Ishikawa (cell line): ENCODE data around the gene WNK4.

Experiments
- CEBPB ChIP-seq: IDR thresholded peaks from 2 replicates; pipeline ENCODE4 v1.6.1; 2012
- CREB1 ChIP-seq: IDR thresholded peaks from 2 replicates; pipeline ENCODE4 v1.6.1; 2012; ENCODE audit warnings: low read depth
- EGR1 ChIP-seq: IDR thresholded peaks from 2 replicates; pipeline ENCODE4 v1.6.1; 2012
- EP300 ChIP-seq: IDR thresholded peaks from 2 replicates; pipeline ENCODE4 v1.6.1; 2012; ENCODE audit warnings: borderline replicate concordance
- FOXM1 ChIP-seq: IDR thresholded peaks from 2 replicates; pipeline ENCODE4 v1.6.1; 2012; ENCODE audit warnings: low read depth, borderline replicate concordance
- NFIC ChIP-seq: IDR thresholded peaks from 2 replicates; pipeline ENCODE4 v1.6.1; 2012
- RAD21 ChIP-seq: IDR thresholded peaks from 2 replicates; pipeline ENCODE4 v1.6.1; 2012; ENCODE audit warnings: low read depth
- TAF1 ChIP-seq: IDR thresholded peaks from 2 replicates; pipeline ENCODE4 v1.6.1; 2012; ENCODE audit warnings: low read depth, mild to moderate bottlenecking
- TCF12 ChIP-seq: IDR thresholded peaks from 2 replicates; pipeline ENCODE4 v1.6.1; 2012; ENCODE audit warnings: low read depth
- TEAD4 ChIP-seq: IDR thresholded peaks from 2 replicates; pipeline ENCODE4 v1.6.1; 2012
- YY1 ChIP-seq: IDR thresholded peaks from 2 replicates; pipeline ENCODE4 v1.6.1; 2012; ENCODE audit warnings: low read depth
- ZBTB7A ChIP-seq: IDR thresholded peaks from 2 replicates; pipeline ENCODE4 v1.6.1; 2012; ENCODE audit warnings: low read depth
- TF ChIP-seq, protein P1 (sequence below): IDR thresholded peaks from 2 replicates; pipeline ENCODE4 v1.6.1; 2012; ENCODE audit warnings: low read depth, mild to moderate bottlenecking
- TF ChIP-seq, protein P2 (sequence below): IDR thresholded peaks from 2 replicates; pipeline ENCODE4 v1.6.1; 2012
- TF ChIP-seq, protein P3 (sequence below): IDR thresholded peaks from 2 replicates; pipeline ENCODE4 v1.6.1; 2012

WNK4 gene

DNA sequence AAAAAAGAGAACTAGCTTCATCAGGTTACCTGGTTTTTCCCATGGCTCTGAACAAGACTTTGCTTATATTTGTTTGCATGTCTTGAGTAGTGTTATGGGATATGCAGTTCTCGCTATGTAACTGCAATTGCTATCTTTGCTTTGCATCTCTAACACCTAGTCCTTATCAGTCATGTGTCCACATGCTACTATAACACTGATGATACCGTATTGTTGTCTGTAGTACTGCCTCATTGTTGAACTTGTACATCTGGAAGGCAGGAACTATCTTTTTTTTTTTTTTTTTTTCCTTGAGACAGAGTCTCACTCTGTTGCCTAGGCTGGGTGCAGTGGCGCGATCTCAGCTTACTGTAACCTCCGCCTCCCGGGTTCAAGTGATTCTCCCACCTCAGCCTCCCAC, 55.3 kb downstream of the WNK4 start:
- TF ChIP-seq, protein P1, sequence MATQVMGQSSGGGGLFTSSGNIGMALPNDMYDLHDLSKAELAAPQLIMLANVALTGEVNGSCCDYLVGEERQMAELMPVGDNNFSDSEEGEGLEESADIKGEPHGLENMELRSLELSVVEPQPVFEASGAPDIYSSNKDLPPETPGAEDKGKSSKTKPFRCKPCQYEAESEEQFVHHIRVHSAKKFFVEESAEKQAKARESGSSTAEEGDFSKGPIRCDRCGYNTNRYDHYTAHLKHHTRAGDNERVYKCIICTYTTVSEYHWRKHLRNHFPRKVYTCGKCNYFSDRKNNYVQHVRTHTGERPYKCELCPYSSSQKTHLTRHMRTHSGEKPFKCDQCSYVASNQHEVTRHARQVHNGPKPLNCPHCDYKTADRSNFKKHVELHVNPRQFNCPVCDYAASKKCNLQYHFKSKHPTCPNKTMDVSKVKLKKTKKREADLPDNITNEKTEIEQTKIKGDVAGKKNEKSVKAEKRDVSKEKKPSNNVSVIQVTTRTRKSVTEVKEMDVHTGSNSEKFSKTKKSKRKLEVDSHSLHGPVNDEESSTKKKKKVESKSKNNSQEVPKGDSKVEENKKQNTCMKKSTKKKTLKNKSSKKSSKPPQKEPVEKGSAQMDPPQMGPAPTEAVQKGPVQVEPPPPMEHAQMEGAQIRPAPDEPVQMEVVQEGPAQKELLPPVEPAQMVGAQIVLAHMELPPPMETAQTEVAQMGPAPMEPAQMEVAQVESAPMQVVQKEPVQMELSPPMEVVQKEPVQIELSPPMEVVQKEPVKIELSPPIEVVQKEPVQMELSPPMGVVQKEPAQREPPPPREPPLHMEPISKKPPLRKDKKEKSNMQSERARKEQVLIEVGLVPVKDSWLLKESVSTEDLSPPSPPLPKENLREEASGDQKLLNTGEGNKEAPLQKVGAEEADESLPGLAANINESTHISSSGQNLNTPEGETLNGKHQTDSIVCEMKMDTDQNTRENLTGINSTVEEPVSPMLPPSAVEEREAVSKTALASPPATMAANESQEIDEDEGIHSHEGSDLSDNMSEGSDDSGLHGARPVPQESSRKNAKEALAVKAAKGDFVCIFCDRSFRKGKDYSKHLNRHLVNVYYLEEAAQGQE = no peak
- TF ChIP-seq NFIC (no peak), TEAD4 (no peak), TAF1 (no peak), EP300 (no peak), FOXM1 (no peak), TCF12 (no peak), CEBPB (no peak), YY1 (no peak), CREB1 (no peak), EGR1 (no peak), ZBTB7A (no peak), RAD21 (no peak)
- TF ChIP-seq, protein P2, sequence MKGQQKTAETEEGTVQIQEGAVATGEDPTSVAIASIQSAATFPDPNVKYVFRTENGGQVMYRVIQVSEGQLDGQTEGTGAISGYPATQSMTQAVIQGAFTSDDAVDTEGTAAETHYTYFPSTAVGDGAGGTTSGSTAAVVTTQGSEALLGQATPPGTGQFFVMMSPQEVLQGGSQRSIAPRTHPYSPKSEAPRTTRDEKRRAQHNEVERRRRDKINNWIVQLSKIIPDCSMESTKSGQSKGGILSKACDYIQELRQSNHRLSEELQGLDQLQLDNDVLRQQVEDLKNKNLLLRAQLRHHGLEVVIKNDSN = no peak
- TF ChIP-seq, protein P3, sequence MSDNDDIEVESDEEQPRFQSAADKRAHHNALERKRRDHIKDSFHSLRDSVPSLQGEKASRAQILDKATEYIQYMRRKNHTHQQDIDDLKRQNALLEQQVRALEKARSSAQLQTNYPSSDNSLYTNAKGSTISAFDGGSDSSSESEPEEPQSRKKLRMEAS = no peak

DNA sequence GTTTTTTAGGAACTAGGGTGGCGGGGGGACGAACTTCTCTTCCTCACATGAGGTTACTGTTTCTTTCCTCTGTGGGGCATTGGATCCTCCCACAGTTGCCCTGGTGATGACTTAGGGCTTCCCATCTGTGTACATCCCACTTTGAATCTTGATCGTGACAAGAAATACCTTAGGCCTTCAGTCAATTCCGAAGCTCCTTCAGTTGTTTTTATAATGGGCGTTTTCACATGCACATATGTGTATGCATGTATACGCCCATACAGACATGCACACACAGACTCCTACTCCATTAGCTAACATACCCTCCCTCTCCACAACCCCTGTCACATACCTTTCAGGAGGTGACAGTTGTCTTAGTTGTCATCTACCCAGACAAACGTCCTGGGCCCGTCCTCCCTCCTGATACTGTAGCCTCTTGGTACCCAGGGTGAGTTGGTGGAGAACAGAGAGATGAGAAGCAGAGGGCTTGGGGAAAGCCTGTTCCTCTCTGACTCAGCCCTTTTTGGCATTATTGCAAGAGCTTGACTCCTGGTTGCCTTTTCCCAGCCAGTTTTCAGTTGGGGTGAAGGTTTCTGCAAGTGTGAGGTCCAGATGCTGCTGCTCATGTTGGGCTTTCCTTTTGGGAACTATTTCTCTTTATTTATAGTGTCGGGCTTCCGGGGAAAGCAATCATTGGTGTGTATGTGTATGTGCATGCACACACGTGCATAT, 61.7 kb downstream of the WNK4 start:
- TF ChIP-seq NFIC (no peak), RAD21 (no peak), ZBTB7A (no peak), TCF12 (no peak), EGR1 (no peak), CEBPB (no peak), TEAD4 (no peak), FOXM1 (no peak), CREB1 (no peak), YY1 (no peak), TAF1 (no peak), EP300 (no peak)
- TF ChIP-seq, protein P3 = no peak
- TF ChIP-seq, protein P2 = no peak
- TF ChIP-seq, protein P1 = no peak

GRCh38 chr17:42843358-42843934, 63.0 kb downstream of the WNK4 start:
- TF ChIP-seq RAD21 = peak; percentile 78
- TF ChIP-seq, protein P3 = no peak

DNA sequence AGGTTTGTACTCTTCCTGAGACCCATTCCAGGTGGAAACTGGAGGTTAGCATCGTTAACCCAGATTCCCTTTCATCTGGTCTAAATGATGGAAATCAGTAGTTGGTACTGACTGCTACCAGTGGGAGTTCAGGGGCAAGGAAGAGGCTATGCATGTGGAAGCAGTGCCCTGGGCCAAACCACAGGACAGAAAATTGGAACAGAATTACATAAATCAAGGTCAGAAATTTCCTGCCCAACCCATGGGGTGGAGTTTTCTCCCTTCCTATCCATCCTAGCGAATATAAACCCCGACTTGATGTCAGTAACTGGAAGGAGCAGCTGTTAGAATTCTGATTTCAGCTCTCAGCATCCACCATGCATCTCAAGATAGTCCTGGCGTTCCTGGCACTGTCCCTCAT, 63.9 kb downstream of the WNK4 start, which contains the start of gene AOC2:
AOC2 (plus strand) TSS at position 310 of the 400 bp plus-strand sequence; CDS start at position 357, 47 bp downstream.
- TF ChIP-seq NFIC (no peak), CEBPB (no peak), EGR1 (no peak)

DNA sequence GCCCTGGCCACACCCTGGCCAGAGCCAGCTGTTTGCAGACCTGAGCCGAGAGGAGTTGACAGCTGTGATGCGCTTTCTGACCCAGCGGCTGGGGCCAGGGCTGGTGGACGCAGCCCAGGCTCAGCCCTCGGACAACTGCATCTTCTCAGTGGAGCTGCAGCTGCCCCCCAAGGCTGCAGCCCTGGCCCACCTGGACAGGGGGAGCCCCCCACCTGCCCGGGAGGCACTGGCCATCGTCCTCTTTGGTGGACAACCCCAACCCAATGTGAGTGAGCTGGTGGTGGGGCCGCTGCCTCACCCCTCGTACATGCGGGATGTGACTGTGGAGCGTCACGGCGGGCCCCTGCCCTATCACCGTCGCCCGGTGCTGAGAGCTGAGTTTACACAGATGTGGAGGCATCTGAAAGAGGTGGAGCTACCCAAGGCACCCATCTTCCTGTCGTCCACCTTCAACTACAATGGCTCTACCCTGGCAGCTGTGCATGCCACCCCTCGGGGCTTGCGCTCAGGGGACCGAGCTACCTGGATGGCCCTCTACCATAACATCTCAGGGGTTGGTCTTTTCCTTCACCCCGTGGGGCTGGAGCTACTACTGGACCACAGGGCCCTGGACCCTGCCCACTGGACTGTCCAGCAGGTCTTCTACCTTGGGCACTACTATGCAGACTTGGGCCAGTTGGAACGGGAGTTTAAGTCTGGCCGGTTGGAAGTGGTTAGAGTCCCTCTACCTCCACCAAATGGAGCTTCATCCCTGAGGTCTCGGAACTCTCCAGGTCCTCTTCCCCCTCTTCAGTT, 64.5 kb downstream of the WNK4 start:
- no peak for TF ChIP-seq EP300

GRCh38 chr17:42845556-42845917, 65.1 kb downstream of the WNK4 start:
- no peak for TF ChIP-seq TAF1
- no peak for TF ChIP-seq EGR1
- TF ChIP-seq YY1 = no peak
- no peak for TF ChIP-seq CEBPB
- TF ChIP-seq EP300 = no peak
